IPS-15b (cell line): ENCODE data around the gene RAP2A.

Source experiments
- H3K27me3 ChIP-seq: one replicate; pipeline ENCODE4 v1.6.1; 2013; ENCODE audit warnings: low read length; ENCODE audit not compliant: control insufficient read depth, insufficient read depth
- H3K36me3 ChIP-seq: one replicate; pipeline ENCODE4 v1.6.1; 2013; ENCODE audit warnings: low read length; ENCODE audit not compliant: control insufficient read depth, insufficient read depth
- H3K4me1 ChIP-seq: one replicate; pipeline ENCODE4 v1.6.1; 2013; ENCODE audit warnings: mild to moderate bottlenecking, low read length; ENCODE audit not compliant: control insufficient read depth, insufficient read depth
- H3K4me3 ChIP-seq: one replicate; pipeline ENCODE4 v1.5.1; 2013; ENCODE audit warnings: low read depth, low read length
- H3K9ac ChIP-seq: one replicate; pipeline ENCODE4 v1.6.1; 2013; ENCODE audit warnings: low read depth, mild to moderate bottlenecking, low read length
- H3K9me3 ChIP-seq: one replicate; pipeline ENCODE4 v1.6.1; 2013; ENCODE audit warnings: mild to moderate bottlenecking, low read length; ENCODE audit not compliant: control insufficient read depth, insufficient read depth

RAP2A gene

DNA sequence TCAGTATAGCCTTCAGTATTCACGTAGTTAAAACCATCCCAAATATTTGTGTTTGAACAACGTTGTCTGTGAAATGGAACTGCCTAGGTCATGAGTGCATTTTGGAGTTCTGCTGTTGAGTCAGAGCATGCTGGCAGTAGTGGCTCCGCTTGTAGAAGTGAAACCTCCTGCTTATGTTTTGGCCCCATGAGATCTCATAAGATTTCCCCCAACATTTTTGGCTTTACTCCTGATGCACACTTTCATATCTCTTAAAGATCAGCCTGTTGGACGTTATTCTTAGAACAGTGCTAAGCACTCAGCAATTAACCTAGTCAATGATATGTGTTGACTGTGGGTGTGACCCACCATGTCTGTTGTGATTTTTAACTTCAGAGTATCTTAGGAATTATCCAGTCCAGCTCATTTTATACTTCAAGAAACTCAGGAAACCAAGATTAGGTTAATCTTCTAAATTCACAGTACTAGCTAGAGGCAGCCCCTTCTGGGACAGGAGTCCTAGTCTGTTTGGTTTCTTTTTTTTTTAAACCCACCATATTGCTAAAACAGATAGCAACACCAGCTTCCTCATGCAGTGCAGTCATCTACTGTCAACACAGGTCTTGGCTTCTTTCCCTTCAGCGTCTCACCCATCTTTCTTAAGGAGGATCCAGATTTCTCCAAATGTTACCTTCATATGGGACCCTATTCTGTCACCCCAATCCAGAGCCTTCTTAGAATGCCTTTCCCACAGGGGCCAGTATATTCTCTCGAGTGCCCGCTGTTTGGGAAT is 26.2 kb downstream of the RAP2A start:
- H3K4me3 ChIP-seq, result no peak overlapping the region
- no peak overlapping the region for H3K9ac ChIP-seq
- H3K27me3 ChIP-seq, result no peaks in the 10 kb centered on the region
- H3K36me3 ChIP-seq, result peaks cover 4% of the 10 kb centered on the region
- no peaks in the 10 kb centered on the region for H3K9me3 ChIP-seq
- no peaks in the 10 kb centered on the region for H3K4me1 ChIP-seq

DNA sequence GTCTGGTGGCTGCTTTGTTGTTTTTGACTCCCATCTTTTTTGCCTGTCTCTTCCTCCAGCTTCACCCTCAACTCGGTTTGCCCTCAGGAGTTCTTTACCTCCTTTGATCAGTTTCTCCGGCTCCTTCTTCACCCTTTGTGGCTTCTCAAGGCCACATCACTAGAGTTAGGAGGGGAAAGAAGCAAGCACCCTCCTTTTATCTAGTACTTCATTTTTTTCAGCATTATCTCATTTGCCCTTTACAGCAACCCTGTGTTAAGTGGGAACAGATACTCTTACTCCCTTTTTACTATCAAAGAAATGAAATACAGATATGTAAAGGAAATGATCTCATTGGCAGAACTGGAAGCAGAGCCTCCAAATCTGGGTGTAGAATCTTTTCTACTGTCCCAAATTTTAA is 26.9 kb downstream of the RAP2A start:
- Histone ChIP-seq H3K36me3 (peaks cover 4% of the 10 kb centered on the region), H3K4me1 (no peaks in the 10 kb centered on the region), H3K4me3 (no peak overlapping the region), H3K9ac (no peak overlapping the region), H3K27me3 (no peaks in the 10 kb centered on the region), H3K9me3 (no peaks in the 10 kb centered on the region)

DNA sequence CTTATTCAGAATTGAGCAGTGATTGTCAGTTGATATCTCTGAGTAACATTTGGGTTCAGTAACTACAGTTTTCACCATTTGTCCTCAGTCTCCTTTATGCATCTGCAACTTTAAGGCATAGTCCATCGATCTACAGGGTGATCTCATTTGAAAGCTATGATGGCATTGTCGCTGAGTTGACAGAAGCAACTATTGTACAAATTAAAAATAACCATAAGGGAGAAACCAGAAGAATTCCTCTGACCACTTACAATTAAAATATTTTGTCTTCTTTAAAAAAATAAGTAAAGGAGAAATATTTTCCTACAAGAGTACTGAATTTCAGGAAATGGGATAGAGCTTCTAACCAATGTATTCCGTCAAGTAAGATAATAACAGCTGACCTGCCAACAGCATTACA is 30.6 kb downstream of the RAP2A start:
- H3K4me3 ChIP-seq, result no peak overlapping the region
- no peaks in the 10 kb centered on the region for H3K4me1 ChIP-seq
- no peaks in the 10 kb centered on the region for H3K27me3 ChIP-seq
- H3K9me3 ChIP-seq, result no peaks in the 10 kb centered on the region
- no peak overlapping the region for H3K9ac ChIP-seq
- H3K36me3 ChIP-seq, result peaks cover 4% of the 10 kb centered on the region

- Histone ChIP-seq H3K36me3 (peaks cover 4% of the 10 kb centered on the region), H3K9ac (no peak overlapping the region), H3K4me1 (no peaks in the 10 kb centered on the region), H3K27me3 (no peaks in the 10 kb centered on the region), H3K9me3 (no peaks in the 10 kb centered on the region), H3K4me3 (no peak overlapping the region)
Measured at GRCh38 chr13:97466722-97467121, 32.8 kb downstream of the RAP2A start.

DNA sequence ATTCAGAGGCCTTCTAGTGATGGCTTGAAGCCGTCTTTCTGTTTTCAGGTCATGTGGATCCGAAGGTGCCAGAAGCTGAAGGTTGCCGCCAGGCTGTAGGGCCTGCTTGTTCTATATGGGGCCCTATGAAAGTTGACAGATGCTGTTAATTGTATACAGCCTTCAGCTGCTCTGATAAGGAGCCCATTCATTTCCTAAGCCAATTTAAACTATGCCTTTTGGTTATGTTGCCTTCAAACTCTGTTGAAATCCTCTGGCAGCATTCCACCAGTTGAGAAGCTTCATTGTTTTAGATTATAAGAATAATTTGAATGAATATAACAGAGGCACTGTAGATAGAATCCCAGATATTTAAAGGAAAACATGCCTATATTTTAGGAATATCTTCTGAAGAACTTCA is 34.4 kb downstream of the RAP2A start:
- Histone ChIP-seq H3K27me3 (no peaks in the 10 kb centered on the region), H3K9ac (no peak overlapping the region), H3K4me1 (no peaks in the 10 kb centered on the region), H3K36me3 (peaks cover 4% of the 10 kb centered on the region), H3K9me3 (no peaks in the 10 kb centered on the region), H3K4me3 (no peak overlapping the region)

- Histone ChIP-seq H3K4me3 (no peak overlapping the region), H3K9ac (no peak overlapping the region), H3K36me3 (no peaks in the 10 kb centered on the region), H3K9me3 (no peaks in the 10 kb centered on the region), H3K27me3 (no peaks in the 10 kb centered on the region), H3K4me1 (no peaks in the 10 kb centered on the region)
Measured at GRCh38 chr13:97471711-97472110, 37.7 kb downstream of the RAP2A start.

- no peak overlapping the region for H3K4me3 ChIP-seq
- no peak overlapping the region for H3K9ac ChIP-seq
Measured at GRCh38 chr13:97474349-97474980, 40.5 kb downstream of the RAP2A start.

GRCh38 chr13:97475011-97475410 is 41.0 kb downstream of the RAP2A start:
- H3K4me1 ChIP-seq, result no peaks in the 10 kb centered on the region
- no peaks in the 10 kb centered on the region for H3K9me3 ChIP-seq
- no peaks in the 10 kb centered on the region for H3K27me3 ChIP-seq
- no peaks in the 10 kb centered on the region for H3K36me3 ChIP-seq
- H3K9ac ChIP-seq, result no peak overlapping the region
- no peak overlapping the region for H3K4me3 ChIP-seq

More at GRCh38 chr13:97474349-97474980, 40.5 kb downstream of the RAP2A start:
- H3K9me3 ChIP-seq, result no peaks in the 10 kb centered on the region
- no peaks in the 10 kb centered on the region for H3K36me3 ChIP-seq
- no peaks in the 10 kb centered on the region for H3K4me1 ChIP-seq
- H3K27me3 ChIP-seq, result no peaks in the 10 kb centered on the region

GRCh38 chr13:97477844-97478243 is 43.9 kb downstream of the RAP2A start:
- H3K9ac ChIP-seq, result no peak overlapping the region

DNA sequence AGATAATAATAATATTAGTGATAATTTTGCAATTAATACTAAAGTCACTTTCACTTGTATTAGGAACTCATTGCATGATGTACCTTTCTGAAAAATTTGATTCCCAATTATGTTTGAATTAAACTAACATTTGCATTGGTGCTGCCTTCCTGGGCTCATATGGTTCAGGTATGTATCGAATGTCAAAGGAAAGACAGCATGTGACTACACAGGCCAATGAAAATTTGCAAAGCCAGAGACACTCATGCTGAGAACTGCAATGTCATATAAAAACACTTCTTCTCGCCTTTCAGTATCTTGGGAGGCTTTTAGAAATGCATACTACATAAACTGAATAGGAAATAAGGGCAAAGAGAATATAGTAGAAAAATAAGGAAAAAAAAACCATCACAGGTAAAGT is 44.3 kb downstream of the RAP2A start:
- Histone ChIP-seq H3K9me3 (no peaks in the 10 kb centered on the region), H3K27me3 (no peaks in the 10 kb centered on the region), H3K9ac (no peak overlapping the region), H3K4me1 (no peaks in the 10 kb centered on the region), H3K4me3 (no peak overlapping the region), H3K36me3 (no peaks in the 10 kb centered on the region)

More at GRCh38 chr13:97477844-97478243, 43.9 kb downstream of the RAP2A start:
- Histone ChIP-seq H3K36me3 (no peaks in the 10 kb centered on the region), H3K4me3 (no peak overlapping the region), H3K27me3 (no peaks in the 10 kb centered on the region), H3K4me1 (no peaks in the 10 kb centered on the region), H3K9me3 (no peaks in the 10 kb centered on the region)

- Histone ChIP-seq H3K9ac (no peak overlapping the region), H3K27me3 (no peaks in the 10 kb centered on the region), H3K36me3 (no peaks in the 10 kb centered on the region), H3K4me1 (no peaks in the 10 kb centered on the region), H3K4me3 (no peak overlapping the region), H3K9me3 (no peaks in the 10 kb centered on the region)
Measured at GRCh38 chr13:97483465-97483864, 49.5 kb downstream of the RAP2A start.

DNA sequence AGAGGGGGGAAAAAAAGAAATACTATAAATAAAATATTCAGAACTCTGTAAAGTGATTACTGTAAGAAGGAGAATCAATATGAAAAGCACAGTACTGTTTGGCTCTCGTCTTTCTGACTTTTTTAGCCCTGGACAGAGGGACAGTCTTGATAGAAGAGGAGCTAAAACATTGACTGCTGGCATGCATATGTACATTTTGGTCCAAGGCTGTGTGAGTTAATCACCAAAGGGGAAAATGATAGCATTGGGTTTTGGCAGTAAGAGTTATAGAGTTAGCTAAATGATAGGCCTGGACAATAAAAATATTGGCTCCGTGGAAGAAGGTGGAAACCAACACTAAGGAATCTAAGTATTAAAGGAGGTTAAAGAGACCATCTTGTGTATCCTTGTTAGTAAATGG is 50.3 kb downstream of the RAP2A start:
- no peaks in the 10 kb centered on the region for H3K36me3 ChIP-seq
- no peak overlapping the region for H3K4me3 ChIP-seq
- H3K4me1 ChIP-seq, result no peaks in the 10 kb centered on the region

More for the DNA sequence above, 50.3 kb downstream of the RAP2A start:
- Histone ChIP-seq H3K9me3 (no peaks in the 10 kb centered on the region), H3K27me3 (no peaks in the 10 kb centered on the region), H3K9ac (no peak overlapping the region)
